ENCODE measurements around the gene NOC2L. TPM values are rescaled to one million over a fixed set of nuclear protein-coding genes. Genes with fewer than 3 reads are reported as not detected.
A peak's percentile ranks its signal among the peaks of the same experiment; 100 is the strongest.

Gene NOC2L
- total and polyA plus RNA-seq, 9 of the 15 experiments (the other 6 are each of a cell fraction or from before 2014, with no cell fraction given) = 4.0 to 410 (median 200) TPM

GRCh38 chr1:974293-974640 lies 15.2 kb upstream of the NOC2L start:
- no peak overlapping the region for H3K4me2 ChIP-seq (ENCODE audit: insufficient read depth, low read length)
- POLR2A ChIA-PET = interaction anchor here (1.0 kb wide), 1 partner anchor 9 kb away, joined by 3 read pairs; no protein-coding TSS in a partner anchor
- ATAC-seq = no peak
- no peak for FAIRE-seq
- H3K9ac ChIP-seq (ENCODE audit: insufficient read depth in 1 of 2, low read depth in 2 of 2, low read length in 2 of 2) = no peak overlapping the region
- peaks cover 3% of the 10 kb centered on the region for H3K9me3 ChIP-seq (replicated peaks; ENCODE audit: control insufficient read depth, insufficient read depth, low read depth, low read length)
- no peak overlapping the region for H2AFZ ChIP-seq (ENCODE audit: low read depth, low read length)
- TF ChIP-seq ILF3 (IDR thresholded peaks at IDR 0.05; ENCODE audit: borderline replicate concordance) (no peak), PCBP1 (IDR thresholded peaks at IDR 0.05; ENCODE audit: low read depth, low read length, poor library complexity, severe bottlenecking) (peak; percentile 17)
- intact Hi-C loops (cut with micrococcal nuclease) = no loop called here
- H3K79me2 ChIP-seq (ENCODE audit: control insufficient read depth, insufficient read depth, low read length) = no peaks in the 10 kb centered on the region
- CTCF ChIA-PET (ENCODE audit: low intra/inter-chr PET ratio) = no interaction called here
- H4K20me1 ChIP-seq (replicated peaks; ENCODE audit: control insufficient read depth, insufficient read depth, low read length) = no peaks in the 10 kb centered on the region
- 36% methylated on average over 11 of the region's 11 CpGs for WGBS (ENCODE audit: insufficient coverage, low coverage, missing lambda C conversion rate)
- in situ Hi-C loops (cut with MboI) = no loop called here
- peaks cover 0 to 74% of the 10 kb centered on the region in 2 experiments; a peak in 3 of 5 replicates for H3K4me1 ChIP-seq (replicated peaks in 1 of 2; ENCODE audit: control insufficient read depth in 2 of 2, insufficient read depth in 2 of 2, low read length in 2 of 2)
- H3K9me1 ChIP-seq (ENCODE audit: control insufficient read depth, insufficient read depth, low read length) = no peaks in the 10 kb centered on the region
- H3K27me3 ChIP-seq (ENCODE audit: control insufficient read depth in 2 of 2, insufficient read depth in 2 of 2, low read length in 2 of 2) = peaks cover 4 to 49% of the 10 kb centered on the region in 2 experiments; a peak in 3 of 5 replicates
- no peak for DNase-seq (ENCODE audit: extremely low read depth in 1 of 4, low spot score in 3 of 4)
- H3K4me3 ChIP-seq = no peak overlapping the region
- no peak overlapping the region for H3K27ac ChIP-seq (ENCODE audit: extremely low read depth, low read depth, low read length)
- no peaks in the 10 kb centered on the region for H3K36me3 ChIP-seq (ENCODE audit: control insufficient read depth, insufficient read depth, low read length)
- no TSS peak for BruUV-seq (replicated peaks)

GRCh38 chr1:973459-974292 lies 14.6 kb upstream of the NOC2L start:
- peaks cover under 1 to 43% of the 10 kb centered on the region in 2 experiments; a peak in 3 of 5 replicates for H3K27me3 ChIP-seq (ENCODE audit: control insufficient read depth in 2 of 2, insufficient read depth in 2 of 2, low read length in 2 of 2)
- TF ChIP-seq ZNF316 (IDR thresholded peaks at IDR 0.05) (no peak), CEBPB (tag; IDR thresholded peaks at IDR 0.05) (no peak), RBM14 (IDR thresholded peaks at IDR 0.05; ENCODE audit: borderline replicate concordance, insufficient read depth, low read depth, low read length) (0 out of 2 replicates have a peak, but pooled peaks have one; percentile 15), PCBP1 (IDR thresholded peaks at IDR 0.05; ENCODE audit: low read depth, low read length, poor library complexity, severe bottlenecking) (peak; percentile 48), TCF7 (IDR thresholded peaks at IDR 0.05; ENCODE audit: borderline replicate concordance) (no peak)
- DNase-seq (ENCODE audit: extremely low read depth in 1 of 4, low spot score in 3 of 4) (no peak), ATAC-seq (no peak), FAIRE-seq (no peak)
- H3K36me3 ChIP-seq (ENCODE audit: control insufficient read depth, insufficient read depth, low read length) = no peaks in the 10 kb centered on the region
- peaks cover 0 to 68% of the 10 kb centered on the region in 2 experiments; a peak in 3 of 5 replicates for H3K4me1 ChIP-seq (replicated peaks in 1 of 2; ENCODE audit: control insufficient read depth in 2 of 2, insufficient read depth in 2 of 2, low read length in 2 of 2)
- in situ Hi-C loops (cut with MboI) (no loop called here), intact Hi-C loops (cut with micrococcal nuclease) (no loop called here)
- POLR2A ChIA-PET = interaction anchor here (1.0 kb wide), 1 partner anchor 8 kb away, joined by 3 read pairs; no protein-coding TSS in a partner anchor
- H3K9me1 ChIP-seq (ENCODE audit: control insufficient read depth, insufficient read depth, low read length) = no peaks in the 10 kb centered on the region
- no peak overlapping the region for H2AFZ ChIP-seq (ENCODE audit: low read depth, low read length)
- peak overlapping the region in 1 of 2 experiments; percentile 24; a peak in 2 of 4 replicates for H3K9ac ChIP-seq (ENCODE audit: insufficient read depth in 1 of 2, low read depth in 2 of 2, low read length in 2 of 2)
- peaks cover 6% of the 10 kb centered on the region for H3K9me3 ChIP-seq (replicated peaks; ENCODE audit: control insufficient read depth, insufficient read depth, low read depth, low read length)
- H3K27ac ChIP-seq (ENCODE audit: extremely low read depth, low read depth, low read length) = no peak overlapping the region
- H3K4me3 ChIP-seq = no peak overlapping the region
- no TSS peak for BruUV-seq (replicated peaks)
- CTCF ChIA-PET (ENCODE audit: low intra/inter-chr PET ratio) = no interaction called here
- H4K20me1 ChIP-seq (replicated peaks; ENCODE audit: control insufficient read depth, insufficient read depth, low read length) = no peaks in the 10 kb centered on the region
- H3K4me2 ChIP-seq (ENCODE audit: insufficient read depth, low read length) = no peak overlapping the region
- H3K79me2 ChIP-seq (ENCODE audit: control insufficient read depth, insufficient read depth, low read length) = no peaks in the 10 kb centered on the region
- 28% methylated on average over 21 of the region's 28 CpGs for WGBS (ENCODE audit: insufficient coverage, low coverage, missing lambda C conversion rate)
